Astrocyte (in vitro differentiated cells and primary cell): ENCODE data around the gene LRMDA. TPM values are rescaled to one million over a fixed set of nuclear protein-coding genes. Genes with fewer than 3 reads are reported as not detected.

Experiments
- DNase-seq: peaks from one replicate; pipeline ENCODE4 v3.0.0-alpha.2; 2010; ENCODE audit warnings: low read depth
- FAIRE-seq: peaks from 2 replicates; lab custom pipeline; 2011; peaks lifted over from hg19 to GRCh38; lab: Jason Lieb, UNC
- H2AFZ ChIP-seq: 2 replicates; pipeline ENCODE4 v1.6.0; 2012; ENCODE audit warnings: low read depth, low read length, inconsistent platforms
- H3K27ac ChIP-seq: 2 replicates; pipeline ENCODE4 v1.5.1; 2011; ENCODE audit warnings: low read depth, low read length, inconsistent platforms
- H3K27me3 ChIP-seq: 2 replicates; pipeline ENCODE4 v1.6.0; 2011; ENCODE audit warnings: low read length, inconsistent platforms; ENCODE audit not compliant: insufficient read depth
- H3K36me3 ChIP-seq: 2 replicates; pipeline ENCODE4 v1.5.1; 2011; ENCODE audit warnings: low read length, inconsistent platforms; ENCODE audit not compliant: insufficient read depth
- H3K4me1 ChIP-seq: 2 replicates; pipeline ENCODE4 v1.5.1; 2011; ENCODE audit warnings: low read length, inconsistent platforms; ENCODE audit not compliant: insufficient read depth
- H3K4me2 ChIP-seq: 2 replicates; pipeline ENCODE4 v1.6.0; 2012; ENCODE audit warnings: low read length, inconsistent platforms
- H3K4me3 ChIP-seq: 2 replicates; pipeline ENCODE4 v1.5.1; 2011; ENCODE audit warnings: low read depth, mild to moderate bottlenecking, low read length, inconsistent platforms; ENCODE audit not compliant: insufficient read depth
- H3K79me2 ChIP-seq: 2 replicates; pipeline ENCODE4 v1.6.0; 2012; ENCODE audit warnings: mild to moderate bottlenecking, low read length, inconsistent platforms; ENCODE audit not compliant: insufficient read depth
- H3K9ac ChIP-seq: 2 replicates; pipeline ENCODE4 v1.6.0; 2012; ENCODE audit warnings: mild to moderate bottlenecking, low read length, inconsistent platforms
- H3K9me3 ChIP-seq: 2 replicates; pipeline ENCODE4 v1.5.1; 2012; ENCODE audit warnings: low read depth, mild to moderate bottlenecking, low read length, inconsistent platforms; ENCODE audit not compliant: insufficient read depth
- H4K20me1 ChIP-seq: 2 replicates; pipeline ENCODE4 v1.6.0; 2012; ENCODE audit warnings: low read length, inconsistent platforms; ENCODE audit not compliant: insufficient read depth
- H3K27ac Mint-ChIP-seq: one replicate; pipeline ENCODE4 v1.8.0; 2021; ENCODE audit warnings: mild to moderate bottlenecking, mixed read lengths; ENCODE audit not compliant: unreplicated experiment
- H3K27me3 Mint-ChIP-seq: one replicate; pipeline ENCODE4 v1.8.0; 2021; ENCODE audit warnings: low read depth, mixed read lengths; ENCODE audit not compliant: unreplicated experiment
- H3K36me3 Mint-ChIP-seq: one replicate; pipeline ENCODE4 v1.8.0; 2021; ENCODE audit warnings: low read depth, mixed read lengths; ENCODE audit not compliant: unreplicated experiment
- H3K4me1 Mint-ChIP-seq: one replicate; pipeline ENCODE4 v1.8.0; 2021; ENCODE audit warnings: low read depth, mixed read lengths; ENCODE audit not compliant: unreplicated experiment
- H3K4me3 Mint-ChIP-seq: one replicate; pipeline ENCODE4 v1.8.0; 2021; ENCODE audit warnings: mild to moderate bottlenecking, moderate library complexity, mixed read lengths; ENCODE audit not compliant: unreplicated experiment
- H3K9me3 Mint-ChIP-seq: one replicate; pipeline ENCODE4 v1.8.0; 2021; ENCODE audit warnings: mild to moderate bottlenecking, mixed read lengths; ENCODE audit not compliant: unreplicated experiment
- CTCF ChIP-seq: IDR thresholded peaks from 2 replicates; pipeline ENCODE4 v1.5.1; 2011; ENCODE audit warnings: low read depth, mild to moderate bottlenecking, inconsistent platforms, low read length, moderate library complexity; ENCODE audit not compliant: insufficient read depth
- EZH2 ChIP-seq: IDR thresholded peaks from 2 replicates; pipeline ENCODE4 v1.6.1; 2012; ENCODE audit warnings: mild to moderate bottlenecking, low read length, inconsistent platforms; ENCODE audit not compliant: insufficient read depth
- total RNA-seq: library from RNA; stranded (reverse); gene quantifications from 2 replicates; pipeline ENCODE4 v1.2.1, GENCODE V29; 2021

LRMDA gene
- total RNA-seq, 1 donor from 2014 or later, result 2.7 TPM

DNA sequence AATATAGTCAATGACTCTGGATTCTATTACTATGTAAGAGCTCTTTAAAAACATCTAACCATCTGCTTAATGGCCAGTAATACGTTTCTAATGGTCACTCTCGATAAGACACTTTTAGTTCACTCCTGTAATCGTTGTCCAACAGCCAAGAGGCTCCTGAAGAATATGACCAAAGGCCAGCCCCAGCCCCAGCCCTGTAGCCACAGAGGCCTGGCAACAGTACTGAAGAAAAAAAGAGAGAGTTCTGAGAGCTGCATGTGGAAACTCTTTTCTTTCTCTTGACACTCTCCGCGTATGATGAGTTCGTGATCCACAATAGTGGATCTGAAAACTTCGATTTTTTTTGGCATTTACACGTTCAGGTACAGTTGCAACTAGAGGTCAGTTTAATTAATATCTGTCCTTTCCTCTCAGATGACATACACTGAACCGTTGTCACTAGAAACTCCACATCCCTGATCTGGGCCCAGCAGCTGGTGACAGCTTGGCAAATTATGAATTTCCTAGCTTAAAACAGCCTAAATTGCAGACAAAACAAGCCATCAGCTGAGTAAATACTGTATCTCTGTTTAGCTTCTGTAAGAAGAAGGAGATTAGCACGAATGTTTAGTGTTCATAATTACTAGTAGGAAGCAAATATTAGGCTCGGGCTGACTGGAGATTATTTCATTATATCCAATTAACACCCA, 456.7 kb downstream of the LRMDA start:
- H3K4me1 Mint-ChIP-seq, result no peaks in the 10 kb centered on the region
- TF ChIP-seq CTCF, result no peak
- no peak for TF ChIP-seq EZH2

DNA sequence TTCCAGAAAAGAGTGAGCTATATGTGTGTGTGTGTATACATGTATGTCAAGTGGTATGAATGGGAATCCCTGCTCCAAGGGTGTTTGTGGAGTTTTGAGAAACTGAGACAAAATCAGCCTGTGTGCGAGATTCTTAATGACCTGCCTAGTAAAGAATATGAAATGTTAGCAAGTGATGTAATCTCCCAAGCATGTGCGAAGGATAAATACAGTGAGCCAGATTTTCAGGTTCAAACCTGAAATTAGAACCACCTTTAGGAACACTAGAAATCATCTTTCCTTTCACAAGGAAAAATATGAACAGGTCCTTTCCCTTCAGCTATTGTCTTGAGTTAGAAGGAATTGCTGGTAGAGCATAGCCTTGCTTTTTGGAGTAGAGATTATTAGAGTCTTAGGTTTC, 457.6 kb downstream of the LRMDA start:
- no peaks in the 10 kb centered on the region for H3K9me3 ChIP-seq
- Mint-ChIP-seq H3K4me3 (no peak overlapping the region), H3K9me3 (no peaks in the 10 kb centered on the region), H3K4me1 (no peaks in the 10 kb centered on the region), H3K27me3 (peaks cover 14% of the 10 kb centered on the region), H3K27ac (no peak overlapping the region), H3K36me3 (no peaks in the 10 kb centered on the region)
- H2AFZ ChIP-seq, result no peak overlapping the region
- H4K20me1 ChIP-seq, result no peaks in the 10 kb centered on the region
- H3K4me2 ChIP-seq, result no peak overlapping the region
- no peaks in the 10 kb centered on the region for H3K4me1 ChIP-seq
- H3K79me2 ChIP-seq, result no peaks in the 10 kb centered on the region
- no peaks in the 10 kb centered on the region for H3K36me3 ChIP-seq
- H3K27ac ChIP-seq, result no peak overlapping the region
- FAIRE-seq (no peak), DNase-seq (no peak)
- H3K9ac ChIP-seq, result no peak overlapping the region
- TF ChIP-seq CTCF (no peak), EZH2 (no peak)
- H3K4me3 ChIP-seq, result no peak overlapping the region
- no peaks in the 10 kb centered on the region for H3K27me3 ChIP-seq

More for the DNA sequence above, 456.7 kb downstream of the LRMDA start:
- no peaks in the 10 kb centered on the region for H3K9me3 Mint-ChIP-seq
- Histone ChIP-seq H3K4me3 (no peak overlapping the region), H3K27ac (no peak overlapping the region), H3K27me3 (no peaks in the 10 kb centered on the region), H3K4me2 (no peak overlapping the region), H3K9me3 (no peaks in the 10 kb centered on the region), H3K36me3 (no peaks in the 10 kb centered on the region), H2AFZ (no peak overlapping the region), H3K9ac (no peak overlapping the region), H3K79me2 (no peaks in the 10 kb centered on the region), H3K4me1 (no peaks in the 10 kb centered on the region), H4K20me1 (no peaks in the 10 kb centered on the region)
- FAIRE-seq, result no peak
- no peaks in the 10 kb centered on the region for H3K36me3 Mint-ChIP-seq
- H3K4me3 Mint-ChIP-seq, result no peak overlapping the region
- no peak overlapping the region for H3K27ac Mint-ChIP-seq
- peaks cover 14% of the 10 kb centered on the region for H3K27me3 Mint-ChIP-seq
- no peak for DNase-seq

DNA sequence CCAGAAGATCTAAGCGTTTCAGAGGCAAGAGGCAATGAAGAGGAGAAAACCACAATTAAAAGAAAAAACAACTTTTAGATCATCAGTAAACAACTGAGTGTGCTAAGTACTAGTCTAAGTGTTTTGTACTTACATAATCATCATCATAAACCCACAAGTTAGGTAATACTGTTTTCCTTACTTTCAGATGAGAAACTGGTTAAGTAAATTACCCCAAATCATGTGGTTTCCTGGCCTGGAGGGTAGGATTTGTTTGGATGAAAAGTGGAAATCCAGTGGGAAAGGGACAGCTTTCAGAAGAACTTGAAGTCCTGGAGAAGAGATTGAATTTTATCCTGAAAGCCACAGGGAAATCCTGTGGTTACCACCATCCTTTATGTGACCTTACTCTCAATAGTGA, 463.3 kb downstream of the LRMDA start:
- no peak overlapping the region for H3K4me2 ChIP-seq
- Mint-ChIP-seq H3K27ac (no peak overlapping the region), H3K4me3 (no peak overlapping the region), H3K36me3 (no peaks in the 10 kb centered on the region), H3K4me1 (peaks cover 1% of the 10 kb centered on the region), H3K27me3 (peaks cover 10% of the 10 kb centered on the region), H3K9me3 (no peaks in the 10 kb centered on the region)
- TF ChIP-seq CTCF (no peak), EZH2 (no peak)
- H3K4me3 ChIP-seq, result no peak overlapping the region
- no peaks in the 10 kb centered on the region for H4K20me1 ChIP-seq
- H3K27ac ChIP-seq, result no peak overlapping the region
- H3K9me3 ChIP-seq, result no peaks in the 10 kb centered on the region
- no peaks in the 10 kb centered on the region for H3K36me3 ChIP-seq
- H3K4me1 ChIP-seq, result no peaks in the 10 kb centered on the region
- no peak overlapping the region for H3K9ac ChIP-seq
- no peak for DNase-seq
- H3K27me3 ChIP-seq, result no peaks in the 10 kb centered on the region
- no peaks in the 10 kb centered on the region for H3K79me2 ChIP-seq
- H2AFZ ChIP-seq, result no peak overlapping the region
- no peak for FAIRE-seq
